Tibial artery (tissue), 4 donors: ENCODE measurements around the gene DNAJC4.

Experiments
- DNase-seq, 2 donors: peaks; one replicate each; pipeline ENCODE4 v3.0.0-alpha.2; 2019
- H3K27ac ChIP-seq, 2 donors: fragments of 200-600 bp; sonication (generic) in 1 of 2; 1 replicate in 1 of 2; 2 replicates in 1 of 2; pipeline ENCODE4 v1.5.1; 2018 to 2019; ENCODE audit warnings: mild to moderate bottlenecking in 1 of 2
- H3K27me3 ChIP-seq, 2 donors: fragments of 200-600 bp; sonication (generic) in 1 of 2; one replicate each; pipeline versions ENCODE4 v1.5.1 to v1.6.0; 2016 to 2019
- H3K36me3 ChIP-seq, 3 donors: fragments of 200-600 bp; sonication (generic) in 2 of 3; one replicate each; pipeline ENCODE4 v1.5.1; 2016 to 2019; ENCODE audit warnings: mild to moderate bottlenecking in 2 of 3
- H3K4me1 ChIP-seq, 4 donors: fragments of 200-600 bp; sonication (generic) in 2 of 4; 1 replicate in 3 of 4; 2 replicates in 1 of 4; pipeline ENCODE4 v1.5.1; 2016 to 2019
- H3K4me3 ChIP-seq, 2 donors: fragments of 200-600 bp; sonication (generic) in 1 of 2; 1 replicate in 1 of 2; 2 replicates in 1 of 2; pipeline ENCODE4 v1.5.1; 2018 to 2019; ENCODE audit warnings: mild to moderate bottlenecking in 2 of 2
- H3K9me3 ChIP-seq, 3 donors: fragments of 200-600 bp; sonication (generic) in 1 of 3; one replicate each; pipeline ENCODE4 v1.5.1; 2016 to 2019
- CTCF ChIP-seq, 2 experiments: fragments of 200-600 bp in 1 of 2; fragments of 450-650 bp in 1 of 2; IDR thresholded peaks; one replicate each; pipeline ENCODE4 v1.5.1; 2017 to 2019; ENCODE audit warnings: antibody characterized with exemption in 2 of 2, mild to moderate bottlenecking in 1 of 2, moderate library complexity in 1 of 2
- intact Hi-C: fragments of 100-400 bp; cut with DNase I; formaldehyde crosslinking; loops from one replicate; pipeline ENCODE4 v1.15.0; 2023; ENCODE audit warnings: low total_unique reads

DNAJC4 gene

GRCh38 chr11:64230171-64230984 lies at the start of gene DNAJC4:
TSS of gene DNAJC4 (plus strand) at chr11:64230548. CDS start at chr11:64230855, 307 bp downstream.
- H3K36me3 ChIP-seq = no peaks in the 10 kb centered on the region
- H3K4me1 ChIP-seq = peaks cover 1 to 69% (median 55%) of the 10 kb centered on the region in 4 donors
- intact Hi-C loops = no loop called here

GRCh38 chr11:64180891-64181290 lies 49.5 kb upstream of the DNAJC4 start:
- H3K9me3 ChIP-seq = no peaks in the 10 kb centered on the region
- no peak for TF ChIP-seq CTCF (IDR thresholded peaks at IDR 0.05)
- H3K27me3 ChIP-seq = no peaks in the 10 kb centered on the region
- H3K36me3 ChIP-seq = no peaks in the 10 kb centered on the region
- H3K27ac ChIP-seq = peak overlapping the region; percentile 75 to 88
- H3K4me3 ChIP-seq = peak overlapping the region; percentile 7 to 26
- intact Hi-C loops = no loop called here
- DNase-seq = no peak
- H3K4me1 ChIP-seq = peaks cover 0 to 44% (median 33%) of the 10 kb centered on the region in 4 donors

More at GRCh38 chr11:64230171-64230984, at the start of gene DNAJC4:
- peak; percentile 94 to 96 for DNase-seq
- no peak for TF ChIP-seq CTCF (IDR thresholded peaks at IDR 0.05)
- peak within 1 kb of the TSS; percentile 58 to 82 for H3K4me3 ChIP-seq
- H3K27ac ChIP-seq = peak within 1 kb of the TSS; percentile 88 to 92
- H3K9me3 ChIP-seq = no peaks in the 10 kb centered on the region
- no peaks in the 10 kb centered on the region for H3K27me3 ChIP-seq

DNA sequence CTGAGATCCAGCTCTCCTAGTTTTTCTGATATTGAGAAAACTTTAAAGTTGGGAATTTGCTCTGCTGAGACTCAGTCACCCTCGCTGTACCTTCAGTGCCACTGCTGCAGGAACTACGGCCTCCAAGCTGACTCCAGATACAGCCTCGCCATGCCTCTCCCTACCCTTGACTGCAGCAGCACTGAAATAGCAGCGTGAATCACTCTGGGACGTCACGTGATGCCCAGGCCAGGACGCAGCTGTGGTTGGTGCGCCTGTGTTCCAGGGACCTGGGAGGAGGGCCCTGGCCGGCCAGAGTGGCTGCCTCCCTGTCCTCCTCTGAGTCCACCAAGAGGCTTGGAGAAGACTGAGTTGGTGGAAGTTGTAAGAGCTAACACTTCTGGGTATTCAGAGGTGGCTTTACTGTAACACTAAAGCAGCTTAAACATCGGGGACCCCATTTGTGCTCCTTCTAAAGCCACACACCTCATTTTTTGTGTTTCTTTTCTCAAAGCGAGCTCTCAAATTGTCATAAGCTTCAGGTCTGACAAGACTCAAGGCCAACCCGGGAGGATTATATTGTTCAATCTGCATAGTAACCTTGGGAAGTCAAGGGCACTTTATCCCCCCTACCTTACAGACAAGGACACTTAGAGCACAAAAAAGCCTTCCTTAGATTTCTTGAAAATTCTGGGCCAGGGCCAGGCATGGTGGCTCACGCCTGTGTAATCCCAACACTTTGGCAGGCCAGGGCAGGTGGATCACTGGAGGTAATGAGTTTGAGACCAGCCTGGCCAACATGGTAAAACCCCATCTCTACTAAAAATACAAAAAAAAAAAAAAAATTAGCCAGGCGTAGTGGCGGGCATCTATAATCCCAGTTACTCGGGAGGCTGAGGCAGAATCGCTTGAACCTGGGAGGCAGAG lies 48.6 kb upstream of the DNAJC4 start:
- Histone ChIP-seq H3K27ac (peak overlapping the region; percentile 75 to 88), H3K27me3 (no peaks in the 10 kb centered on the region), H3K4me1 (peaks cover 0 to 44% (median 33%) of the 10 kb centered on the region in 4 donors), H3K36me3 (no peaks in the 10 kb centered on the region), H3K4me3 (peak overlapping the region; percentile 7 to 26), H3K9me3 (no peaks in the 10 kb centered on the region)
- no peak for TF ChIP-seq CTCF (IDR thresholded peaks at IDR 0.05)
- intact Hi-C loops = no loop called here
- peak; percentile 97 for DNase-seq

DNA sequence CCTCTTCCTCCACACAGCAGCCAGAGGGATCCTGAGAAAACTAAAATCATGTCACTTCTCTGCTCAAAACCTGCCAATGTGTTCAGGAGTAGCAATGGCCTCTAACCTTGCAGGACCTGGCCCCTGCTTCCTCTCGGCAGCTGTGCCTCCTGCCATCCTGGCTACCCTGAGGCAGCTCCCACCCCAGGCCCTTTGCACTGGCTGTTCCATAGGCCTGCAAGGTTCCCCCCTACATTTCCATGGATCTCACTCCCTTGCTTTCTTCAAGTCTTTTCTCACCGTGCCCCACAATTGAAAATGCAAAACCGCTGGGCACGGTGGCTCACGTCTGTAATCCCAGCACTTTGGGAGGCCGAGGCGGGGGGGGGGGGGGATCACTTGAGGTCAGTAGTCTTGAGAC lies 46.5 kb upstream of the DNAJC4 start:
- H3K9me3 ChIP-seq = no peaks in the 10 kb centered on the region
- H3K36me3 ChIP-seq = no peaks in the 10 kb centered on the region
- H3K4me1 ChIP-seq = peaks cover 0 to 44% (median 33%) of the 10 kb centered on the region in 4 donors
- intact Hi-C loops = no loop called here
- peak overlapping the region; percentile 87 to 89 for H3K27ac ChIP-seq
- H3K4me3 ChIP-seq = no peak overlapping the region
- TF ChIP-seq CTCF (IDR thresholded peaks at IDR 0.05) = no peak
- DNase-seq = no peak
- no peaks in the 10 kb centered on the region for H3K27me3 ChIP-seq

GRCh38 chr11:64185175-64185692 lies 45.1 kb upstream of the DNAJC4 start:
- DNase-seq = peak; percentile 91 to 94
- intact Hi-C loops = loop anchor here (5.0 kb wide), 1 partner anchor 42 kb away; the partner anchor contains the start of genes NUDT22 and TRPT1
- Histone ChIP-seq H3K36me3 (peaks cover 0 to 6% (median 0%) of the 10 kb centered on the region in 3 donors), H3K4me1 (peaks cover 0 to 55% (median 39%) of the 10 kb centered on the region in 4 donors), H3K27me3 (no peaks in the 10 kb centered on the region), H3K9me3 (no peaks in the 10 kb centered on the region), H3K4me3 (peak overlapping the region in 1 of 2 donors; percentile 64), H3K27ac (peak overlapping the region; percentile 87 to 89)
- TF ChIP-seq CTCF (IDR thresholded peaks at IDR 0.05) = peak; percentile 30 to 33
